Dermis blood vessel endothelial cell (primary cell): ENCODE data around the gene EMC10. TPM values are rescaled to one million over a fixed set of nuclear protein-coding genes. Genes with fewer than 3 reads are reported as not detected.
"Not testable (repeated sequence)": the region's sequence is repeated elsewhere in the genome, so short reads cannot be mapped to it uniquely, and the experiment has no call there.

ENCODE experiments used
- DNase-seq: peaks from one replicate; pipeline ENCODE4 v3.0.0; 2010
- total RNA-seq: library from RNA; depleted of rRNA; stranded (reverse); fragments of >200 nt; gene quantifications from 2 replicates; pipeline ENCODE4 v1.2.3, GENCODE V29; 2014

EMC10 gene
- total RNA-seq, 1 donor from 2014 or later, result 63.0 TPM

- no peak for DNase-seq
These were observed 23.1 kb upstream of the EMC10 start for GRCh38 chr19:50453243-50453642.

DNA sequence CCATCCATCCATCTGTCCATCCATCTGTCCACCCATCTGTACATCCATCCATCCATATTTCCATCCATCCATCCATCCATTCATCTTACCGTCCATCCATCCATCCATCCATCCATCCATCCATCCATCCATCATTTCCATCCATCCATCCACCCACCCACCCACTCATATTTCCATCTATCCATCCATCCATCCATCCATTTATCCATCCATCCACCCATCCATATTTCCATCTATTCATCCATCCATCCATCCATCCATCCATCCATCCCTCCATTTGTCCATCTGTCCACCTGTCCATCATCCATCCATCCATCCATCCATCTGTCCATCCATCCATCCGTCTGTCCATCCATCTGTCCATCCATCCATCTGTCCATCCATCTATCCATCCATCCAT lies 20.3 kb upstream of the EMC10 start:
- DNase-seq, result no peak

DNA sequence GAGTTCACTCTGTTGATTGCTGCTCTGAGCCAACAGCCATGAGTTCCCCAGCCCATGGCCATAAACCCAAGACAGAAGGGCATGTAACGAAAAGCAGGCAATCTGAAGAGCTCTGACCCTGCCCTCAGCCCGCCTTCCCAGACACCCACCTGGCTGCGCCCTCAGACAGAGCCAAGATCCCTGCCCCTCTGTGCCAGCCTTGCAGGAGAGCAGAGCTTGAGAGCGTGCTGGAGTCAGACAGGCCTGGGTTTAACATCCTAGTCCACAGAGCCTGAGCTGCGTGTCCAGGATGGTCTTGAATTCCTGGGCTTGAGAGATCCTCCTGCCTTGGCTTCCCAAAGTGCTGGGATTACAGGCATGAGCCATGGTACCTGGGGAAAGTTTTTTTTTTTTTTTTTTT lies 19.0 kb upstream of the EMC10 start:
- DNase-seq, result no peak

GRCh38 chr19:50458396-50459066 lies 17.8 kb upstream of the EMC10 start:
- no peak for DNase-seq

GRCh38 chr19:50459067-50459456 lies 17.2 kb upstream of the EMC10 start:
- DNase-seq, result no peak

DNA sequence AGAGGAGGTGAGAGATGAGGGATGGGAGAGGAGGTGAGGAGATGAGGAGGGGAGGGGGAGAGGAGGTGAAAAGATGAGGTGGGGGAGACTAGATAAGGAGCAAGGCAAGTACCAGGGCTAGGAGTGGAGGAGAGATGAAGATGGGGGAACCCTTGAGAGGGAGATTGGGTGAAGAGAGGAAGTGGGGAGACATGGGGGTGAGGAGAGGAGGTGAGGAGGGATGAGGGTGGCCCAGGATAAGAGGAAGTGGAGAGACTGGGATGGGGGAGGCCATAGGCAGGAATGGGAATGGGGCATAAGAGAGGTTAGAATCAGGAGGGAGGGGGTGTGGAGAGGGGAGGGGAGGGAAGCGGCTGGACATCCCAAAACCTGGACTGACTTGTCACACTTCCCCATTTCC lies 16.7 kb upstream of the EMC10 start:
- no peak for DNase-seq

GRCh38 chr19:50460161-50460765 lies 16.0 kb upstream of the EMC10 start:
- DNase-seq, result peak; percentile 20

DNA sequence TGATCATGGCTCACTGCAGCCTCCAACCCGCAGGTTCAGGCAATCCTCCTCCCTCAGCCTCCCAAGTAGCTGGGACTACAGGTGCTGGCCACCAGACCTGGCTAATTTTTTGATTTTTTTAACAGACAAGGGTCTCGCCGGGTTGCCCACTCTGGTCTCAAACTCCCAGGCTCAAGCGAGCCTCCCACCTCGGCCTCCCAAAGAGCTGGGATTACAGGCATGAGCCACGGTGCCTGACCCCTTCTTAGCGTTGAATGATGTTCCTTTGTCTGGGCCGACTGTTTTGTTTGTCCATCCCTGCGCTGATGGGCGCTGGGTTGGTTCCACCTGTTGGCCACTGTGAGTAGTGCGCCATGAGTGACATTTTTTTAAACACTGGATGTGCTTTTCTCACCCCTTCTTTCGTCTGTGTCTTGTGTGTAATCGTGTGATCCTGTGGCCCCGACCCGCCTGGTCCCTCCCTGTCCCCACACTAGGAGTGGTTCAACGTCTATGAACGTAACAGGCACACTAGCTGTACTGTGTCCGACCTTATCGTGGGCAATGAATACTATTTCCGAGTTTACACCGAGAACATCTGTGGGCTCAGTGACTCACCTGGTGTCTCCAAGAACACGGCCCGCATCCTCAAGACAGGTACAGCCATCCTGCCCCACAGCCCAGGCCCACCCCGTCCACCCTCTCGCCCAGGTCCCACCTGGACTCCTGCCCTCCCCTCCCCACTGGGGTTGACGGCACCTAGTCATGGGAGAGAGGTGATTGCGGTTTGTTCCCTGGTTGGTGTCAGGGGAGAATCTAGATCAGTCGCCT lies 15.0 kb upstream of the EMC10 start:
- DNase-seq, result peak; percentile 80

DNA sequence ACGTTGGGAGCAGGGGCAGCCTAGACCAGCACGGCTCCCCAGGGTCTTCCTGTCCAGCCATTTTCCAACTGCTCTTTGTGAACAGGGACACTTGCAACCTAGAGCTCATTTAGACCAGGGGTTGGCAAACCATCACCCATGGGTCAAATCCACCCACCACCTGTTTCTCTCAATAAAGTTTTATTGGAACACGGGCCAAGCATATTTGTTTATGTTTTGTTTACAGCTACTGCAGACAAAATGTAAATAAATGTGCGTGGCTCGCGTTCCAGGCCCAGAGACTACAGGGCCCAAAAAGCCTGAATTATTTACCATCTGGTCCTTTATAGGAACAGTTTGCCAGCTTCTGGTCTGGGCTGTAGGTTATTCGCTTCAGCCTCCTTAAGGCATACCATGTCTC lies 13.3 kb upstream of the EMC10 start:
- no peak for DNase-seq

GRCh38 chr19:50464348-50464747 lies 12.0 kb upstream of the EMC10 start:
- no peak for DNase-seq

DNA sequence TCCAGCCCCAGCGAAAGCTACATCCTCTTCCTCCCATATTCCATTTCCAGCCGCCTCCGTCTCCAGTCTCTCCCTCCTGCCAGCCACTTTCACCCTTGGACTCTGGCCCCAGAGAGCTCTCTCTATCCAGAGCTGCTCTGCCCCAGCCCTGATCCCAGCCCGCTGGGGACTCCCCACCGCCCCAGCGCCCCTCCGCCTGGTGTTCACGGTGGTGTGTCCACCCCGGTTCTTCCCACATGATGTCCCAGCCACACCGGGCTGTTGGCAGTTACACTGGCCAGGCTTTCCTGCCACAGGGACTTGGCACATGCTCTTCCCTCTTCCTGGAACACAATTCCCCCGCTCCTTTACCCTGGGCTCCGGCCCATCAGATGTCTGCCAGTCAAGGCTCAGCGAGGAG lies 11.3 kb upstream of the EMC10 start:
- no peak for DNase-seq

- peak; percentile 32 for DNase-seq
These were observed 10.2 kb upstream of the EMC10 start for GRCh38 chr19:50465986-50466705.

- DNase-seq, result no peak
These were observed 9.6 kb upstream of the EMC10 start for GRCh38 chr19:50466706-50467039.

DNA sequence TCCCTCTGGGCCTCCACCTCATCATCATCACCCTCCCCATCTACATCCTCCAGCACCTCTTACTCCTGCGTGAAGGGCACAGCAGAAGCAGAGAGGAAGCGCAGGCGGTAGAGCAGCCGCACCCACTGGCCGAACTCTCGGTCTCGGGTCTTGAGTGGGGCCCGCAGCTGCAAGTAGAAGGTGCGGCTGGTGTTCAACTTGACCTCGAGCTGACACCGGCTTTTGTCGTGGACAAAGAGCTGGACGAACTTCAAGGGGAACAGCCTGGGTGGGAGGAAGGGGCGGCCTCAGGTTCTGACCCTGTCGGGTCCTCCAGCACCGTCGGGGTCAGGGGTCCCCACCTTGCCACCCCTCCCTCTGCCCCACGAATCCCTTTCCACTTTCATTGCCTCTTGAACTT lies 8.7 kb upstream of the EMC10 start:
- no peak for DNase-seq

DNA sequence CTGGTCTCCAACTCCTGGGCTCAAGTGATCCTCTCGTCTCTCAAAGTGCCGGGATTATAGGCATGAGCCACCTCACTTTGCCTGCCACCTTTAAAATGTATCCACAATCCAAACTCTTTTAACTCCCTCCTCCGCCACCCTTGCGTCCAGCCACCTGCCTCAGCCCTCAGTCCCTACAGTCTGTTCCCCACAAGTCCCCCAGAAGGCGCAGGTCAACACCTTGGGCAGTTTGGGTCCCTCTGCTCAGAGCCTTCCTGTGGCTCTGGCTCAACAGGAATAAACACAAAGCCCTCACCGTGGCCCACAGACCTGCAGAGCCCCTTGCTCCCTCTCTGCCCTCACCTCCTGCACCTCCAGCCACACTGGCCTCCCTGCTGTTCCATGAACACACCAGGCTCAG lies 7.5 kb upstream of the EMC10 start:
- no peak for DNase-seq

- not testable (repeated sequence) for DNase-seq
These were observed 3.0 kb upstream of the EMC10 start for GRCh38 chr19:50473336-50473735.

DNA sequence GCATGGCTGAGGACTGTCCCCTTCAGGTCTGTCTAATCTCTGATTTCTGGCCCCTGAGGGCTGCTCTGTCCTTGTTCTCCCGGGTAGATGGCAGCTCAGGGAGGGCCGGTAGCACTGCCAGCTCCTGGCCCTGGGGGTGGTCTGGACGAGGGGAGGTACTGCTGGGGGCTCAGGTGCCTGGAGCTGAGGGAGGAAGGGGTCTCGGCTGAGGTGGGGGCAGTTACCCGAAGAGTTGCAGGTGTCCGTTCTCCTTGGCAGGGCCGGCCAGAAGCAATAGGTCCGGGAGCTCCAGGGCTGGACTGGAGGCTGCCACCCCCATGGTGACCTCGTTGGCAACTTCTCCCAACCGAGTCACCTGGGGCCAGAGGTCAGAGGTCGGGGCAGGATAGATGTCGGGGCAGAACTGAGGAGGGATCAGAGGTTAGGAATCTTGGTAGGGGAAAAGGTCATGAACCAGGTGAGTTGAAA lies 1.2 kb upstream of the EMC10 start:
- no peak for DNase-seq

GRCh38 chr19:50475736-50476223 lies 527 bp upstream of the EMC10 start:
- no peak for DNase-seq

GRCh38 chr19:50476907-50477238 lies 566 bp downstream of the EMC10 start:
- no peak for DNase-seq

- no peak for DNase-seq
These were observed 1.6 kb downstream of the EMC10 start for GRCh38 chr19:50477751-50478515.

DNA sequence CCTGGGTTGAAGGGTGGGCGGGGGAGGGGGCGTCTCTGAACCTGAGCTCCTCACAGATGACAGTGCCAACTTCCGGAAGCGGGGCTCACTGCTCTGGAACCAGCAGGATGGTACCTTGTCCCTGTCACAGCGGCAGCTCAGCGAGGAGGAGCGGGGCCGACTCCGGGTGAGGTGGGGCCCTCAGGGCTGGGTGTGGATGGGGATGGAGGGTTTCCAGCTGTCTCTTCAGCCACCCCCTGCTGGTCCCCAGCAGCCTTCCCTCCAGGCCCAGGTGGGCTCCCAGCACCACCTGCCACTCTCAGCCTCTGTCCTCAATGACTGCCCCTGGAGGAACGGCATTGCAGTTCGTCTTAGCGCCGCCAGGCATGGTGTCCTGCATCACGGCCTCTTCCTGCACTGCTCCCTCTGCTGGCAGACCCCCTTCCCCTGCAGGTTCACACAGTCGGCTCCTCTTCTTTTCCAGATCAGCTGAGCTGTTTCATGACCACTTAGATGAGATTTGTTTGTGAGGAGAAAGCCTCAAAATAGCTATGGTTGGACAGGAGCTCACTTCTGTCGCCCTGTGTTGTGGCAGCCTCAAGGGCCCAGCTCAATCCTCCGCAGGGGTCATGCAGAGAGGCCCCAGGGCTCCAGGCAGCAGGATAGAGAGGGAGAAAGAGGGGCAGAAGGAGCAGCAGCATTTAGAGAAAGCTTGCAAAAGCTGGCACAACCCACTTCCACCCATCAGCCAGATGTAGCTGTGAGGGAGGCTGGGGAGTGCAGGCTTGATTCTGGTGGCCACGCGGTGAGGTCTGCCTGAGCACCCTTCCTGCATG lies 2.8 kb downstream of the EMC10 start:
- DNase-seq, result peak; percentile 73
